Tibial artery (tissue), 4 donors: ENCODE results near the gene CARS1.

Experiments
- DNase-seq, 2 donors: peaks; one replicate each; pipeline ENCODE4 v3.0.0-alpha.2; 2019
- H3K27ac ChIP-seq, 2 donors: fragments of 200-600 bp; sonication (generic) in 1 of 2; 1 replicate in 1 of 2; 2 replicates in 1 of 2; pipeline ENCODE4 v1.5.1; 2018 to 2019; ENCODE audit warnings: mild to moderate bottlenecking in 1 of 2
- H3K27me3 ChIP-seq, 2 donors: fragments of 200-600 bp; sonication (generic) in 1 of 2; one replicate each; pipeline versions ENCODE4 v1.5.1 to v1.6.0; 2016 to 2019
- H3K36me3 ChIP-seq, 3 donors: fragments of 200-600 bp; sonication (generic) in 2 of 3; one replicate each; pipeline ENCODE4 v1.5.1; 2016 to 2019; ENCODE audit warnings: mild to moderate bottlenecking in 2 of 3
- H3K4me1 ChIP-seq, 4 donors: fragments of 200-600 bp; sonication (generic) in 2 of 4; 1 replicate in 3 of 4; 2 replicates in 1 of 4; pipeline ENCODE4 v1.5.1; 2016 to 2019
- H3K4me3 ChIP-seq, 2 donors: fragments of 200-600 bp; sonication (generic) in 1 of 2; 1 replicate in 1 of 2; 2 replicates in 1 of 2; pipeline ENCODE4 v1.5.1; 2018 to 2019; ENCODE audit warnings: mild to moderate bottlenecking in 2 of 2
- H3K9me3 ChIP-seq, 3 donors: fragments of 200-600 bp; sonication (generic) in 1 of 3; one replicate each; pipeline ENCODE4 v1.5.1; 2016 to 2019
- CTCF ChIP-seq, 2 experiments: fragments of 200-600 bp in 1 of 2; fragments of 450-650 bp in 1 of 2; IDR thresholded peaks; one replicate each; pipeline ENCODE4 v1.5.1; 2017 to 2019; ENCODE audit warnings: antibody characterized with exemption in 2 of 2, mild to moderate bottlenecking in 1 of 2, moderate library complexity in 1 of 2
- intact Hi-C: fragments of 100-400 bp; cut with DNase I; formaldehyde crosslinking; loops from one replicate; pipeline ENCODE4 v1.15.0; 2023; ENCODE audit warnings: low total_unique reads

The CARS1 gene

GRCh38 chr11:3088806-3089205 lies 31.6 kb upstream of the CARS1 start:
- no peak overlapping the region for H3K27ac ChIP-seq
- intact Hi-C loops: no loop called here
- peaks cover 19 to 69% (median 47%) of the 10 kb centered on the region in 3 donors for H3K36me3 ChIP-seq
- no peak overlapping the region for H3K4me3 ChIP-seq
- DNase-seq: no peak
- no peaks in the 10 kb centered on the region for H3K27me3 ChIP-seq
- no peaks in the 10 kb centered on the region for H3K9me3 ChIP-seq
- peaks cover 0 to 7% (median 0%) of the 10 kb centered on the region in 4 donors for H3K4me1 ChIP-seq
- no peak for TF ChIP-seq CTCF (IDR thresholded peaks at IDR 0.05)

GRCh38 chr11:3087821-3088800 lies 30.9 kb upstream of the CARS1 start:
- no peaks in the 10 kb centered on the region for H3K9me3 ChIP-seq
- H3K27ac ChIP-seq: no peak overlapping the region
- TF ChIP-seq CTCF (IDR thresholded peaks at IDR 0.05): no peak
- H3K4me1 ChIP-seq: peaks cover 0 to 7% (median 0%) of the 10 kb centered on the region in 4 donors
- intact Hi-C loops: no loop called here
- DNase-seq: no peak
- peaks cover 19 to 62% (median 43%) of the 10 kb centered on the region in 3 donors for H3K36me3 ChIP-seq
- no peak overlapping the region for H3K4me3 ChIP-seq
- peaks cover 0 to 5% of the 10 kb centered on the region in 2 donors for H3K27me3 ChIP-seq

GRCh38 chr11:3087373-3087772 lies 30.1 kb upstream of the CARS1 start:
- H3K9me3 ChIP-seq: no peaks in the 10 kb centered on the region
- no peak overlapping the region for H3K4me3 ChIP-seq
- DNase-seq: no peak
- H3K27ac ChIP-seq: no peak overlapping the region
- H3K27me3 ChIP-seq: peaks cover 0 to 8% of the 10 kb centered on the region in 2 donors
- no peak for TF ChIP-seq CTCF (IDR thresholded peaks at IDR 0.05)
- H3K4me1 ChIP-seq: peaks cover 0 to 7% (median 0%) of the 10 kb centered on the region in 4 donors
- peaks cover 19 to 54% (median 42%) of the 10 kb centered on the region in 3 donors for H3K36me3 ChIP-seq
- intact Hi-C loops: no loop called here

DNA sequence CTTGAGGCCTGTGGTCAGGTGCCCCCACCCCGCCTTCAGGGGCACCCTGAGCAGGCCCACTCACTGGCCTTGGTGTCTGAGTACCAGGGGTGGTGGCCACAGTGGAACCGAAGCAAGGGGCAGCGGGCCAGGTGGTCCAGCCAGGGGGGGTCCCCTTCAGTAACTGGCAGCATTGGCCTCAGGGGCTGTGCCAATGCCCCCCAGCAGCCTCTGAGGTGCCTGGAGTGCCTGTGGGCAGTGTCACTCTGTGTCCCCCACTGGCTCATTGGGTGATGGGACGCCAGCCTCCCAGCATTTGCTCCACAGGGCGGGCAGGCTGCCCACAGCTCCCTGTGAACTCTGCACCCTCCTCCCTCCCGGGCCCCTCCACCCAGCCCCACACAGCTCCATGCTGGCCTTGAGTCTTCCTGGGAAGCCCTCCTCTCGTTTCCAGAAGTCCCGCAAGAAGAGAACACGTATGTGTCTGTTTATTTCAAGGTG lies 29.5 kb upstream of the CARS1 start:
- intact Hi-C loops: no loop called here
- H3K27me3 ChIP-seq: peaks cover 0 to 12% of the 10 kb centered on the region in 2 donors
- H3K36me3 ChIP-seq: peaks cover 19 to 48% (median 37%) of the 10 kb centered on the region in 3 donors
- H3K27ac ChIP-seq: no peak overlapping the region
- no peak overlapping the region for H3K4me3 ChIP-seq
- peaks cover 0 to 3% (median 0%) of the 10 kb centered on the region in 4 donors for H3K4me1 ChIP-seq
- no peak for DNase-seq
- H3K9me3 ChIP-seq: no peaks in the 10 kb centered on the region
- TF ChIP-seq CTCF (IDR thresholded peaks at IDR 0.05): no peak

DNA sequence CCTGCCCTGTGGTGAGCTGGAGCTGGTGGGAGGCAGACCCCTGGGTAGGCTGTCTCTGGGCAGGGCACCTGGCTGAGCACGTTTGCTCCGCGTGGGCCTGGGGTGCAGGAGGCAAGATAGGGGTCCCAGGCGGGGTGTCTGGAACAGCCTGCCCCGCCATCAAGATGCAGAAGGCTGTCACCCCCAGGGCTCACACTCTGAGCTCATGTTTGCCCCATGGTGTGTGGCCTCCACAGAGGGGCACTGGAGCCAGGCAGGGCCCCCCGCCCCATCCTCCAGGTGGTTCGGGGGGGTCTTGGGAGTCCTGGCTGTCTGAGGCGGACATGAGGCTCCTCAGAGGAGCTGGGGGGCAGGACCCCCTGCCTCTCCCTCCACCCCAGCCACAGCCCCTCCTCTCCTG lies 28.9 kb upstream of the CARS1 start:
- no peaks in the 10 kb centered on the region for H3K4me1 ChIP-seq
- no peak for TF ChIP-seq CTCF (IDR thresholded peaks at IDR 0.05)
- H3K9me3 ChIP-seq: no peaks in the 10 kb centered on the region
- peaks cover 0 to 12% of the 10 kb centered on the region in 2 donors for H3K27me3 ChIP-seq
- DNase-seq: no peak
- no peak overlapping the region for H3K4me3 ChIP-seq
- no peak overlapping the region for H3K27ac ChIP-seq
- peaks cover 18 to 43% (median 33%) of the 10 kb centered on the region in 3 donors for H3K36me3 ChIP-seq
- intact Hi-C loops: no loop called here
